ENCODE measurements around the gene KCNJ4.

The KCNJ4 gene

DNA sequence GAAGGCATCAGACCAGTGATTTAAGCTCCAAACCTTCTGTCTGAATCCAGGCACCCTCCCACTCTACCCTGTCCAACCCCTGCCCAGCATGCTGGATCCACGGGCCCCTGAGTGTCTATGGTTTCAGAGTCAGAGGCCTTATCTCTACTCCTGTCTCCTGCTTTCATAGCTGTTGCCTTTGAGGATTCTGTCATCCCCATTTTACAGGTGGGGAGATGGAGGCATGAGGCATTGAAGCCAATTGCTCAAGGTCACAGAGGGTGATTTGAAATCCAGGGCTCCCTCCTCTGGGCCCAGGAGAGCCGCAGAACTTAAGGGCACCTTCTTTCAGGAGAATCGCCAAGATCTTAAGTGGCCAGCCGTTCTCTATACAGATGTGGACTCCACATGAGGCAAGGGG is 3.1 kb downstream of the KCNJ4 start:
- DNase-seq = no peak

GRCh38 chr22:38451404-38451803 is 3.6 kb downstream of the KCNJ4 start:
- no peak for DNase-seq

DNA sequence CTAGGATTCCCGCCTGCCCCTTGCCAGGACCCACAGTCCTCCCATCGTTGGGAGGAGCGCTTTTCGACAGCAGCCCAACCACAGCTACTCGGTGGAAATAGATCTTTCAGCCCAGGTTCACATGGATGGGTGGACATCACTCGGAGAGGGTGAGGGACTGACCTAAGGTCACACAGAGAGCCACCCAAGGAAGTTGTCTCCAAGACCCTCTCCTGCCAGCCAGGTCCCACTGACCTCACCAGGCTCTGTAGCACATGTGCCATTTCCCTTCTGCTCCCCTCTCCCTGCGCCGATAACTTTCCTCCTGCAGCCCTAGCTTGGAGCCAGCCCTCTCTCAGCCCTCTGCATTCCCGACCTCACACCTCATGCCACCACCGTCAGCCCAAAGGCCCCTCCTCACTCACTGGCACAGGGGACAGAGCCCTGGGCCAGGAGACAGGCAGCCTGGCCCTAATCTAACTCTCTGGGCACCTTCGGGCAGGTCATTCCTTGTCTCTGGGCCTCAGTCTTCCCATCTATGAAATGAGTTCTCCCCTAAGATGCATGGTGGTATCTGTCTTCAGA is 4.7 kb downstream of the KCNJ4 start:
- no peak for DNase-seq

- DNase-seq = no peak
Measured at GRCh38 chr22:38449776-38450175, 5.2 kb downstream of the KCNJ4 start.

DNA sequence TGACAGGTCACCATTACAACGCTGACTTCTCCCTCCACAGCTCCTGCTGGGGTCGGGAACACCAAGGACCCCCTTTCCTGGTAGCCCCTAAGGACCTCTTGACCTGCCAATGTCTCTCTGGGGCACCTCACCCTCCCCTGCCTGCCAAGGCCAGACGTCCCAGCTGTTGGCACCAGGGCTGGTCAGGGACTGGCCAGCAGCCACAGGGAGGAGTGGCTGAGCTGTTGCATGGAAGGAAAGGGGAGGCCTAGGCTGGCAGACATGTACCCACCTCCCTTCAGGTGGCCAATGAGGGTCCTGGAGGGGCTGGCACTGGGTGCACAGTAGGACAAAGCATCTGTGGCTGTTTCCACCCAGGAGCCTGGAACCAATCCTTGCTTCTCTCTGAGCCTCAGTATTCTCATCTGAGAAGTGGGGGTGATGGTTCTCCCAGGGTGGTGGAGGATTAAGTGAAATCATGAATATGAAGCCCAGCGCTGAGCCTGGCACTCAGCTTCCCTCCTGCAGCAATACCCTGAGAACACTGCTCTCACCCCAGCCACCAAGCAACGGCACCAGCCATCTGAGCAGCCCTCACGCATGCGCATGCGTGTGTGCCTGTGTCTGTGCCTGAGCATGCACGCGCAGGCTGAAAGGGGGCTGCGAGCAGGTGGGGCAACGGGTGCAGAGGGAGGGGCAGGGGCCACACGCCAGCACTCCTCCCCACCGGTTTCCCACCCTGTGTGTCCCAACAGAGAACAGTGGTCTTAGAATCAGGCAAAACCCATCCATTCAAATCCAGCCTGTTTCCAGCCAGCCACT is 5.9 kb downstream of the KCNJ4 start:
- no peak for DNase-seq

DNA sequence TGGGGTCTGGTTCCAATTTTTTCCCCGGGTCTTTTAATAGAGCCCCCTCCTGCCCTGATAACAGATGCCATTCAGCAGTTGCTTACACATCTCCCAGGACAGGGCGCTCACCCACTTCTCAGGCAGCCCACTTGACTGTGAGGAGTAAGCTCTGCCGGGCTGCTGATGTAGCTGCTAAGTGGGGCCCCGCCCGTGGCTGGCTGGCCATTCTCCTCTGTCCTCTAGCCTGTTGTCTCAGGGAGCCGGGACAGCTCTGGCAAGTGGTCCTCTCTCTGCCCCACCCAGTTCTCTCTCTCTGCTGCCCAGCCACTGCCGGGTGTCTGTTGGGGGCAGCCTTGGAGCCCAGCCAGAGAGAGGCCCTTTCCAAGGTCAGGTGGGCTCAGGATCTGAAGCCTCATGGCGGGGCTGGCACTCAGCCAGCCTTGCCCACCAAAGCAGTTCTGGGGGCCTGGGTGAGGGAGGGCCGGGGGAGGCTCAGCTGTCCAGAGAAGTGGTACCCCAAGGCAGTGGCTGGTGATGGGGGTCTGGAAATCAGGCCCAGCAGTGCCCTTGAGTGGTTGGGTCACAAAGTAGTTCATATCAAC is 8.9 kb downstream of the KCNJ4 start:
- no peak for DNase-seq

GRCh38 chr22:38444783-38445182 is 10.2 kb downstream of the KCNJ4 start:
- DNase-seq = no peak

DNA sequence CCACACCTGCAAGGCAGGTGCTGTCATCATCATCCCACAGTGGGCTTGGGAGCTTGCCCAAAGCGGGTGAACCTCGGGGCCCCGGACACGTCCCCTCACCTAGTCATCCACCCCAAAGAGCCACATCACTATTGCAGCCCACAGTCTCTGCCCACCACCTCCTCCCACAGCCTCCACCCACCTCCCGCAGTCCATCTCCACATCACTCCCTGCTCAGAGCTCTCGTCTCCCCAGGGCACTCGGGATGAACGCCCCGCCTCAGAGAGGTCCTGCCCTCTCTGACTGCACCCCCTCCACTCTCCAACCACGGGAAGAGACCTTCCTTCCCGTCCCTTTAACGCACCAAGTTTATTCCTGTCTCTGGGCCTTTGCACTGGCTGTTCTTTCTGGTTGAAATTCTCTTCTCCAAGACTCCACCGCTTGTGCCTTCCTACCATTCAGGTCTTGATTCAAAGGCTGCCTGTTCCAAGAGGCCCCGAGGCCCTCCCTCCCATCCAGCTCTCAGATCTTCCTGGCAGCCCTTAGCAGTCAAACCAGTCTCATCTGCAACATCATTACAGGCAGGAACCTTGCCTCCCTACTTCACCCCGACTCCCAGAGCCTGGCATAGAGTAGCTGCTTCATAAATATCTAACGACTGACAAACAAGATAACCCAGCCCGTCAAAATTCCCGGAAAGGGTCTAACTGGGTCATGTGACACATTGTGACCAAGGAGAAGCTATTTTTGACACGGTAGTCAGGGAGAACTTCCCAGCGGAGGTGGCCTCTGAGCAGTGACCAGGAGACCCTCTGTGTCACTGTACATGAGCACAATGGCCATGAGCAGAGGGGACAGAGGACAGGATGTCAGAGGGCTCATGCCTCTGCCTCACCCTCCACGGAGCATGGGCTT is 11.1 kb downstream of the KCNJ4 start:
- DNase-seq = no peak

DNA sequence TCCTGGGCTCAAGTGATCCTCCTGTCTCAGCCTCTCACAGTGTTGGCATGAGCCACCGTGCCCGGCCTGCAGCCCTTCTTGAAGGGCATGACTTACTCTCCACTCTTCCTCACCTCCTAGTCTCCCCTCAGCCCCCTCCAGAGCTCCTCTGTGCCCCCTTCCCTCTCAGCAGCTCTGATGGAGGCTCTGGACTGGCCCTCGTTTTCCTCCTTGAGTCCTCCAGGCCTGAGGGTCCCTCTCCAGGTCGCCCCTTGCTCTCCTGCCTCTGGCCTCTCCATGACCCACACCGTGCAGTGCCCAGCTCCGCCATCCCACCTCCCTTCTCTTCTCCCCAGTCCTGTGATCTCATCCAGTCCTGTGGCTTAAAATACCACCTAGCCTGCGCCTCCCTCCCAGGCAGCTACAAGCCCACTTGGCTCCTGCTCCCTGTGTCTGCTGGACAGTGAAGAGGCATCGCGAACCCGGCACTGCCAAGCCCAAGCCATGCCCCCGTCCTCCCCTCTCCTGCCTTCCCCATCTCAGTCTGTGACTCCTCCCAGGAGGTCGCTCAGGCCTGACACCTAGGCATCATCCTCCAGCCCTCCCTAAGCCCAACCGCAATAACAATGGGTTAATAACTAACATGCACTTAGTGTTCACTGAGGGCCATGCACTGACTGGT is 11.9 kb downstream of the KCNJ4 start:
- DNase-seq = no peak

DNA sequence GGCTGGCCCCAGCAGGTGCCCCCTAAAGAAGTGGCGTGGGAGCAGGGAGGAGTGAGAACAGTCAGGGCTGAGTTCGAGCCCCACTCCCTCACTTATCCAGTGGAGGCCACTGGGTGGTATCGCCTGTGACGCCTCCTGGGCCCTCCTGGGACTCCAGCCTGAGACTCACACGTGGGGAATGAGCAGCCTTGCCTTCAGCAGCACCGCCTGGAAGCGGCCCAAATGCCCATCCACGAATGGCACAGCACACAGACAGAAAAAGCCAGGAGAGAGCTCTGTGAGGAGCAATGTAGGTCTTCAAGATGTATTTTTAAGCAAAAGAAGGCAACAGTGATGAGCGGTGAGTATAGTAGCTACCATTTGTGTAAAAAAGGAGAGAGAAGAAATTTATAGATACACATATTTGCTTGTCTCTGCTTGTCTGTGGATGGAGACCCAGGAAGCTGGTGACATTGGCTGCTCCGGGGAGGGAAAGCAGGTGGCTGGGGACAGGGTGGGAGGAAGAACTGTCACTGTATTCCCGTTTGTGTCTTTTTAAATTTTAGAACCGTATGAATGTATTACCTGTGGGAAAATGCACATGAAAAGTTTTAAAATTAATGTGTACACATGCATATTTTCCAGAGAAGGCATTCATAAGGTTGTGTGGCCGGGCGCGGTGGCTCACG is 13.2 kb downstream of the KCNJ4 start:
- no peak for DNase-seq

DNA sequence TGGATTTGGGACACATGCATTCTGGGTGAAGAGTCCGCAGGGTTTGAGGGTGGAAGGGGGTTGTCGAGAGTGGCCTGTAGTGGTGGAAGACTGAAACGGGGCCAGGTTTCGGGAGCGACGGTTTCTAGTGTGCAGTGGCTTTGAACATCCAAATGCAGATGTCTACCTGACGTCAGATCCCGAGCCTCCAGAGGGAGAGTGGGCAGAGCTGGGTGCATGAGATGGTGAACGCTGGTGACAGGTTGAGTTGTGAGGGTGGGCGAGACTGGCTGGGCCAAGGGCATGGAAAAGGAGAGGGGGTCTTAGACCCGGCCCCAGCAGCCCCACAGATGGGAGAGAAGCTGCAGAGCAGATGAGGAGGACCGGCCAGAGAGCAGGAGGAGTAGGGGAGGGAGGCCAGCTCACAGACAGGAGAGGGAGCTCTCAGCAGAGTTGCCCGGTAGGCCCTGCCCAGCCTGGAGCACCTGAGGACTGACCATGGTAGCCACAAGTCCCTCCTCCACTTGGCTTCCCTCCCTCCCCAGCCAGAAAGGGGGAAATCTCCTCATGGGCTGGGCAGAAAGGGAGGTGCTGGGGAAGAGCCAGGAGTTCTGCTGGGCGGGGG is 14.2 kb downstream of the KCNJ4 start:
- no peak for DNase-seq

- DNase-seq = no peak
Measured at GRCh38 chr22:38437416-38437815, 17.6 kb downstream of the KCNJ4 start.

GRCh38 chr22:38436629-38437395 is 18.2 kb downstream of the KCNJ4 start:
- DNase-seq = no peak

- DNase-seq = no peak
Measured at GRCh38 chr22:38435965-38436364, 19.0 kb downstream of the KCNJ4 start.

DNA sequence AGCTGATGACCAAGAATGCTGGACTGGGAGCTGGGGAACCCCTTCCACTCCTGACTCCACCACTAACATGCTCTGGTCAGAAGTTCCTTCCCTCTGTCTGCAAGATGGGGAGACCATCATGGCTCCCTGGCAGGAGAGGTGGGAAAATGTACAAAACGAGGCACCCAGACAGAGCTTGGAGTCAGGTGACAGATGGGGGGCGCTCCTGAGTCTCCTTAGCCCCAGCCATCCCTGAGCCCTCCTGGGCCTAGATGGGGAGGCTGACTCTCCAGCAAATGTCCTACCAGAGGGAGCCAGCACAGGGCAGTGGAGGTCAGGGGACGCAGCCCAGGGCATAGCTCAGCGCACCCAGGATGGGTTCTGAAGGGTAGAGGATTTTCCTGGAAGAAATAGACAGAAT is 20.0 kb downstream of the KCNJ4 start:
- DNase-seq = no peak

DNA sequence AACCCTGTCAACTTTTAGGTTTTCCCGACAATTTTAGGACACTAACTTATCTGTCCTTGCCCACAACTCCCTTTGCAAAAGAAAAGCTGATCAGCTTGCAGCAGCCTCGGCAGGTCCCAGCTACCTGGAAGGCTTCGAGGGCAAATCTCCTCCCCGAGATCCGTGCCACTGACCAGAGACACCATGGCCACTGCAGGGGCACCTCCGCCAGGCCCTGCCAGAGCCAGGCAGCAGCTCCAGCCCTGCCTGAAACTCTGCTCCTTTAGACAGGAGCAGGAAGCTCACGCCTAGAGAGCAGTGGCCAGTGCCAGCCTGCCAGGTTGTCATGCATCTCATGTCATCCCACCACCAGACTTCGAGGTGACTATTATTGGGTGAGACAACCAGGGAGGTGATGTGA is 21.1 kb downstream of the KCNJ4 start:
- no peak for DNase-seq

DNA sequence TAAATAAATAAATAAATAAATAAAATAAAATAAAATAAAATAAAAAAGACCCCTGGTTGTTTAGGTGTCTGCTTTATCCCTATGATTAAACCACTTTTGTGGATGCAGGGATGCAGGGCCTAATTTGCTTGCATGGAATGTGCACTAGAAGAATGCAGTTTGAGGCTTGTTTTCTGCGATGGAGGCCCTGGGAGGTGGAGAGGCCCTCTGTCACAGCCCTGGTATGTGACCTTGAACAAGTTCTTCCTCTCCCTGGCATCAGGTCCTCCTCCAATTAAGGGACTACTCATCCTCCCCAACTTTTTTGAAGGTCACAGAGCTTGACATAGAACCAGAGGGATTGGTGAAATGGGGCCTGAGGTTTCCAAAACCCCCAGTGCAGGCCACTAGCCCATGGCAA is 22.7 kb downstream of the KCNJ4 start:
- no peak for DNase-seq

DNA sequence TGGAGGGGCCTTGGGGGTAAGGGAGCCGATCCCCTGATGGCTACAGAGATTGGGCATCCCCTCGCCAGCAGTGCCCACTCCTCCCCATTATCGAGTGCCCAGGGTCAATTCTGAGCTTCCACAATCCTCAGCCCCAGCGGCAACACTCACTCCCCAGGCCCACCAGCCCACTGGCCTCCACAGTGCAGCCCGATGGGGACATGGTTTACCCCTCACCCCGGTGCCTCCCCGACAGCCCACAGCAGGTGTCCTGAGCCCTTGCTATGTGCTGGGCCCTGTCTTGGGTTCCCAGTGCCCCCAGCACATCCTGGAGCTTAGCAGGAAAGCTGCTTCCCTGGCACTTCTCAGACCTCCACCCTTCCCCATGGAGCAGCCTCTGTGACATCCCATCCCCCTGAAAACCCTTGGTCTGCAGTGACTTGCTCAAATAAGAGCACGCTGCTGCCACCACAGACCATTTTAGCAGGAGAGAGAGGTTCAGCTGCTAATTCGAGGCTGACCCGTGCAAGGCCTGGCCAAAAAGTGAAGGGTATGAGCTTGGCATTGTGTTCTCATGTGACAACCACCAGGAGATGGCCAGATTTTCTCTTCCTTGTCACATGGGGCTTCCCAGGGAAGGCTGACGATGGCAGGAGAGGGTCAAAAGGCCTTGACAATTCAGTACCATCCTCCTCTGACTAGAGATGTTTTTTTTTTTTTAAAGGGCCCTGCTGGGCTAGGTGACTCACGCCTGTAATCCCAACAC is 23.6 kb downstream of the KCNJ4 start:
- no peak for DNase-seq

DNA sequence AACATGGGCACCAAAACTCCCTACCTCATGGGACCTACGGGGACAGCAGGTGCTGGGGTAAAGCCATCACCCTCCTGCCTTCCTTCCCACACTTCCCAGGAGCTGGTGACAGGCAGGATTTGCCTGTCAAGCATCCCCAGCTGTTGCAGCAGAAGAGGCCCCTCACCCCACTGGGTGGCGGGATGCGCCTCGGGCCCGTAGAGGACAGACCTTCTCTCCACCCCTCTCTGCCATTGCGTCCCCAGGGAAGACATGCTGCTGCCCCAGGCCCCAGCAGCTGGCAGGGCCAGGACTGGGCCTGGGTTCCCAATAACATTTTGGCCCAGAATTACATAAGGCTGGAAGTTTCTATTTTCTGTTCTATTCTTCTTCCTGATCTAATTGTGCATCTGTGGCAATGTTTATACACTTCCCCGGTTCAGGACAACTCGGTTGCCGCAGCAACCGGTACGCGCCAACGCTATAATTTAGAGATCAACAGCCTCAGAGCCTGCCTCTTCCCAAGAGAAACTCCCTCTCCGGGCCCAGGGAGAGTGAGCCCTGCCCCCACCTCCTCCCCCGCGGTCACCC is 25.4 kb downstream of the KCNJ4 start:
- DNase-seq = no peak

GRCh38 chr22:38428714-38429113 is 26.3 kb downstream of the KCNJ4 start:
- no peak for DNase-seq
